Measurements from ENCODE around the gene TMC2.
A peak's percentile ranks its signal among the peaks of the same experiment; 100 is the strongest.
"Not testable (repeated sequence)": the region's sequence is repeated elsewhere in the genome, so short reads cannot be mapped to it uniquely, and the experiment has no call there.

The TMC2 gene

DNA sequence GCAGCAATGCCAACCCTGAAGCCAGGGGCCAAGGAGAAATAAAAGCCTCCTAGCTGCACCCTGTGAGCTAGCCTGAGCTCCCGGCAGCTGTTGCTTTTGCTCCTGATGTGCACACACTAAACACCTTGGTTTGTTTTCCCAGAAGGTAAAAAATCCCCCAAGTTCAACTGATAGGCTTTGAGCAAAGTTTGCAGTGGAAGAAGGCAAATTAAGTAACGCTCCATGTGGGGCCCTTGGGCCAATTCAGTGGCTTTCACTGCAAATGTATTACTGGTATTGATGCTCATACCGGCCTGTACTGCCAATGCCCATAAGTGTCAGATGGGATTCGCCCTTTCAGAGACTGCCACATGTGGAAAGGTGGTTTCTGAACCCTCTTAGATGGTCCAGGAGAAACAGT is 137.1 kb downstream of the TMC2 start:
- DNase-seq, result no peak

DNA sequence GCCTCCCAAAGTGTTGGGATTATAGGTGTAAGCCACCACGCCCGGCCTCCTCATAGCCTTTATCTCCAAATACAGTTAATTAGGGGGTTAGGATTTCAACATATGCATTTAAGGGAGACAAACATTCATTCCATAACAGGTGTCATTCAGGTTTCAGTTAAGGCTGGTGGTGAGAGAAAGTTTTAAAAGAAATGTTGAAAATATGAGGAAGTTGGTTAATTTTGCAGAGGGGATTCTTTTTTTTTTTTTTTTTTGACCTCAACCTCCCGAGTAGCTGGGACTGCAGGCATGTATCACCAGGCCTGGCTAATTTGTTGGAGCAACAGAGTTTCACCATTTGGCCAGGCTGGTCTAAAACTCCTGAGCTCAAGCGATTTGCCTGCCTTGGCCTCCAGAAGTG is 143.7 kb downstream of the TMC2 start:
- DNase-seq, result no peak

- DNase-seq, result not testable (repeated sequence)
Measured at GRCh38 chr20:2682040-2682439, 145.7 kb downstream of the TMC2 start.

- DNase-seq, result peak; percentile 42 to 62
Measured at GRCh38 chr20:2684817-2685216, 148.4 kb downstream of the TMC2 start.

- no peak for DNase-seq
Measured at GRCh38 chr20:2687514-2687913, 151.1 kb downstream of the TMC2 start.

- peak; percentile 63 to 83 for DNase-seq
Measured at GRCh38 chr20:2688041-2688591, 151.7 kb downstream of the TMC2 start.

- DNase-seq, result no peak
Measured at GRCh38 chr20:2690213-2690612, 153.8 kb downstream of the TMC2 start.

- DNase-seq, result no peak
Measured at GRCh38 chr20:2690718-2691117, 154.3 kb downstream of the TMC2 start.

GRCh38 chr20:2691127-2691526 is 154.8 kb downstream of the TMC2 start:
- no peak for DNase-seq
